HFF-Myc (cell line): Measurements from ENCODE around the gene TNP2.
"Not testable (repeated sequence)": the region's sequence is repeated elsewhere in the genome, so short reads cannot be mapped to it uniquely, and the experiment has no call there.

Source experiments
- DNase-seq: peaks from one replicate; pipeline ENCODE4 v3.0.0-alpha.2; 2011; ENCODE audit warnings: low read depth; ENCODE audit errors: extremely low read depth
- H3K4me3 ChIP-seq: replicated peaks from 2 replicates; pipeline ENCODE4 v1.5.1; 2011; ENCODE audit warnings: low read depth, mild to moderate bottlenecking, control low read depth, low read length
- TF ChIP-seq, protein P1 (sequence below): IDR thresholded peaks from 2 replicates; pipeline ENCODE4 v1.5.1; 2012; ENCODE audit warnings: mild to moderate bottlenecking, low read depth, low read length, control low read depth; ENCODE audit errors: missing control alignments

TNP2 gene

DNA sequence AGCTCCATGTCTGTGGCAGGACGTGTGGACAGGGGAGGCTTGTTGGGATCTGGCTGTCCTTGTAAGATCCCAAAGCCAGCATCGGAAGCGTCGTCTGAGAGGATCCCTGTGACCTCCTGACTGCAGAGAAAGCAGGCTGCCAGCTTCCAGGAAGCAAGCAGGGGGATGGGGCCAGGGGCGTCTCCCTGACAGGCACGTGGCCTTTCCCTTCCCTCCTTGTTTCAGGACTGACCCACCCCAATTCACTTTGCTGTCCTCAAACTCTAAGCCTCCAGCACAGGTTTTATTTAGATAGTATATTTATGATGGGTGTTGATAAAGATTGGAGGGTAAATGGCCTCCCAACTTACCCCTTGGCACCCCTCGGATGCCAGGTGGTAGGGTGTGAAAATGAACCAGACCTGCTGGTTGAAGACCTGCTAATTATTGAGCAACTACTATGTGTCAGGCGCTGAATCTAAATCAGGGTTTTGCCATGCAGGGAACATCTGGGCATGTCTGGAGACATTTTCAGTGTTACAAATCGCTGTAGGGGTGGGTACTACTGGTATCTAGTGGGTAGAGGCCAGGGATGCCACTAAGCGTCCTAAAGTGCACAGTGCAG lies 37.7 kb downstream of the TNP2 start:
- H3K4me3 ChIP-seq, result no peak overlapping the region
- no peak for DNase-seq
- TF ChIP-seq, protein P1, sequence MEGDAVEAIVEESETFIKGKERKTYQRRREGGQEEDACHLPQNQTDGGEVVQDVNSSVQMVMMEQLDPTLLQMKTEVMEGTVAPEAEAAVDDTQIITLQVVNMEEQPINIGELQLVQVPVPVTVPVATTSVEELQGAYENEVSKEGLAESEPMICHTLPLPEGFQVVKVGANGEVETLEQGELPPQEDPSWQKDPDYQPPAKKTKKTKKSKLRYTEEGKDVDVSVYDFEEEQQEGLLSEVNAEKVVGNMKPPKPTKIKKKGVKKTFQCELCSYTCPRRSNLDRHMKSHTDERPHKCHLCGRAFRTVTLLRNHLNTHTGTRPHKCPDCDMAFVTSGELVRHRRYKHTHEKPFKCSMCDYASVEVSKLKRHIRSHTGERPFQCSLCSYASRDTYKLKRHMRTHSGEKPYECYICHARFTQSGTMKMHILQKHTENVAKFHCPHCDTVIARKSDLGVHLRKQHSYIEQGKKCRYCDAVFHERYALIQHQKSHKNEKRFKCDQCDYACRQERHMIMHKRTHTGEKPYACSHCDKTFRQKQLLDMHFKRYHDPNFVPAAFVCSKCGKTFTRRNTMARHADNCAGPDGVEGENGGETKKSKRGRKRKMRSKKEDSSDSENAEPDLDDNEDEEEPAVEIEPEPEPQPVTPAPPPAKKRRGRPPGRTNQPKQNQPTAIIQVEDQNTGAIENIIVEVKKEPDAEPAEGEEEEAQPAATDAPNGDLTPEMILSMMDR, result no peak

- TF ChIP-seq, protein P1, result no peak
- no peak for DNase-seq
- H3K4me3 ChIP-seq, result no peak overlapping the region
Measured at GRCh38 chr16:11229906-11230305, 39.2 kb downstream of the TNP2 start.

GRCh38 chr16:11229432-11229831 lies 39.7 kb downstream of the TNP2 start:
- DNase-seq, result no peak
- TF ChIP-seq, protein P1, result no peak

GRCh38 chr16:11225677-11226549 lies 43.2 kb downstream of the TNP2 start:
- no peak for DNase-seq
- H3K4me3 ChIP-seq, result no peak overlapping the region
- TF ChIP-seq, protein P1, result no peak

More at GRCh38 chr16:11229432-11229831, 39.7 kb downstream of the TNP2 start:
- no peak overlapping the region for H3K4me3 ChIP-seq

GRCh38 chr16:11224894-11225676 lies 44.0 kb downstream of the TNP2 start:
- TF ChIP-seq, protein P1, result no peak
- no peak for DNase-seq
- no peak overlapping the region for H3K4me3 ChIP-seq

DNA sequence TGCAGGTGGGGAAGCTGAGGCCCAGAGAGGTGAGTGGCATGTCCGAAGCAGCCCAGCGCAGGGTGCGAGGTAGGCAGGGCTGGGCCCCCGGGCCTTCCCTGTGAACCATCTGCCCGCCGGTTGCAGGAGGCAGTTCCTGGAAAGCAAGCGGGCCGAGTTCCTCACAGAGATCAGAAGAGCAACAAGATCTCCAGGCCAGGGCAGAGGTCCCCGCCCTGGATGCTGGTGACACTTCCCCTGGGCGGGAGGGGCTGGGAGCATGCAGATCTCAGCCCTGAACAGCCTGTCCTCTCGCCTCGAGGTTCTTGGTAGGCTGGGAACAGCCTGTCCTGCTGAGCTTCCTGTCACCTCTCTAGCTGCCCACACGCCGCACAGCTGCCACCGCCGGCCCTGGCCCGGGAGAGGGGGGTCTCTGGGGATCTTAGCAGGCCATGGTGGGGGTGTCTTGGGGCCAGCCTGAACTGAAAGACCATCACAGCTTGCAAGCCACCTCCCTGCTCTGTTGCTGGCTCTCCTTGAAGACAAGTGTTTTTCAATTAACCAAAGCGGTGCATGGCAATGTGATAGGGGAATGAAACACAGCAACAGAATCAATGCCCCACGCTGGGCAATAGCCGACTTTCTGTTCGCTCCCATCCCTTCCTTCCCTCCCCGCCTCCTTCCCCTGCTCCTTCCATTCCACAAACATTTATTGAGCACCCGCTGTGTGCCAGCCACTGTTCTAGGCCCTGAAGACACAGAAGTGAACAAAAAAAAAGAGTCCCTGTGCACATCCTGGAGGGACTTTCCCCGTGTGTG lies 44.8 kb downstream of the TNP2 start:
- TF ChIP-seq, protein P1, result no peak
- no peak for DNase-seq
- no peak overlapping the region for H3K4me3 ChIP-seq

GRCh38 chr16:11220507-11220906 lies 48.6 kb downstream of the TNP2 start:
- DNase-seq, H3K4me3 ChIP-seq: not testable (repeated sequence)
